Thyroid gland (tissue), 4 donors: ENCODE measurements around the gene GYG1. TPM values are rescaled to one million over a fixed set of nuclear protein-coding genes. Genes with fewer than 3 reads are reported as not detected.
A peak's percentile ranks its signal among the peaks of the same experiment; 100 is the strongest.

Experiments used
- DNase-seq, 2 donors: peaks; one replicate each; pipeline ENCODE4 v3.0.0-alpha.2; 2019
- H3K27ac ChIP-seq, 3 donors: fragments of 200-600 bp; sonication (generic); 1 replicate in 2 of 3; 2 replicates in 1 of 3; pipeline ENCODE4 v1.5.1; 2016 to 2019; ENCODE audit warnings: mild to moderate bottlenecking in 1 of 3, moderate library complexity in 1 of 3
- H3K27me3 ChIP-seq: fragments of 200-600 bp; sonication (generic); one replicate; pipeline ENCODE4 v1.5.1; 2019
- H3K36me3 ChIP-seq, 2 donors: fragments of 200-600 bp; sonication (generic); one replicate each; pipeline ENCODE4 v1.5.1; 2016 to 2019
- H3K4me1 ChIP-seq, 2 donors: fragments of 200-600 bp; sonication (generic); one replicate each; pipeline ENCODE4 v1.5.1; 2017 to 2019
- H3K4me3 ChIP-seq, 3 donors: fragments of 200-600 bp; sonication (generic); replicated peaks in 1 of 3; 1 replicate in 2 of 3; 2 replicates in 1 of 3; pipeline ENCODE4 v1.5.1; 2016; ENCODE audit warnings: mild to moderate bottlenecking in 1 of 3
- H3K9me3 ChIP-seq: fragments of 200-600 bp; sonication (generic); one replicate; pipeline ENCODE4 v1.5.1; 2017
- CTCF ChIP-seq, 6 experiments: fragments of 200-600 bp in 3 of 6; fragments of 450-650 bp in 3 of 6; sonication (generic) in 3 of 6; IDR thresholded peaks; one replicate each; pipeline ENCODE4 v1.5.1; 2016 to 2019; ENCODE audit warnings: antibody characterized with exemption in 6 of 6, mild to moderate bottlenecking in 2 of 6, inconsistent platforms in 1 of 6, moderate library complexity in 1 of 6
- POLR2A ChIP-seq, 2 donors: fragments of 450-650 bp; IDR thresholded peaks; one replicate each; pipeline ENCODE4 v1.6.1; 2017; ENCODE audit warnings: antibody characterized with exemption in 2 of 2, mild to moderate bottlenecking in 2 of 2, moderate library complexity in 1 of 2
- WGBS, 2 donors: methylation state at CpG; one replicate each; pipeline ENCODE4 v1.1.5; 2017; 5-methylcytosine and 5-hydroxymethylcytosine counted together
- intact Hi-C: fragments of 100-400 bp; cut with DNase I; formaldehyde crosslinking; loops from one replicate; pipeline ENCODE4 v1.15.1; 2023
- total RNA-seq, 4 donors: library from RNA; depleted of rRNA; stranded (reverse); fragments of >200 nt; gene quantifications; one replicate each; pipeline ENCODE4 v1.2.3, GENCODE V29; 2016

GYG1 gene
- total RNA-seq, 4 donors from 2014 or later: 26.4 to 86.3 (median 29.3) TPM

GRCh38 chr3:148968321-148968720, 23.0 kb upstream of the GYG1 start:
- no peaks in the 10 kb centered on the region for H3K4me1 ChIP-seq
- H3K36me3 ChIP-seq: no peaks in the 10 kb centered on the region
- DNase-seq: no peak
- WGBS, 2 donors: 86 to 89% methylated on average over 1 of the region's 1 CpG
- no peak overlapping the region for H3K4me3 ChIP-seq
- no peak for TF ChIP-seq CTCF (IDR thresholded peaks at IDR 0.05)
- H3K27ac ChIP-seq: no peak overlapping the region
- H3K27me3 ChIP-seq: no peaks in the 10 kb centered on the region
- intact Hi-C loops: no loop called here
- H3K9me3 ChIP-seq: no peaks in the 10 kb centered on the region

GRCh38 chr3:148970271-148970670, 21.1 kb upstream of the GYG1 start:
- no peak overlapping the region for H3K27ac ChIP-seq
- no peaks in the 10 kb centered on the region for H3K4me1 ChIP-seq
- no peaks in the 10 kb centered on the region for H3K9me3 ChIP-seq
- no peak overlapping the region for H3K4me3 ChIP-seq
- H3K36me3 ChIP-seq: no peaks in the 10 kb centered on the region
- DNase-seq: no peak
- intact Hi-C loops: no loop called here
- TF ChIP-seq POLR2A (IDR thresholded peaks at IDR 0.05) (no peak), CTCF (IDR thresholded peaks at IDR 0.05) (no peak)
- no peaks in the 10 kb centered on the region for H3K27me3 ChIP-seq
- 91 to 92% methylated on average over 7 of the region's 7 CpGs for WGBS, 2 donors

GRCh38 chr3:148971401-148972163, 19.8 kb upstream of the GYG1 start:
- Histone ChIP-seq H3K4me3 (no peak overlapping the region), H3K9me3 (no peaks in the 10 kb centered on the region), H3K27ac (no peak overlapping the region), H3K36me3 (no peaks in the 10 kb centered on the region), H3K27me3 (no peaks in the 10 kb centered on the region), H3K4me1 (no peaks in the 10 kb centered on the region)
- peak; percentile 23 to 55 for DNase-seq
- TF ChIP-seq CTCF (IDR thresholded peaks at IDR 0.05) (no peak), POLR2A (IDR thresholded peaks at IDR 0.05) (no peak)
- intact Hi-C loops: no loop called here
- 93% methylated on average over 1 of the region's 1 CpG for WGBS, 2 donors

- H3K36me3 ChIP-seq: no peaks in the 10 kb centered on the region
- intact Hi-C loops: no loop called here
- H3K4me1 ChIP-seq: no peaks in the 10 kb centered on the region
- no peaks in the 10 kb centered on the region for H3K27me3 ChIP-seq
- TF ChIP-seq CTCF (IDR thresholded peaks at IDR 0.05) (no peak), POLR2A (IDR thresholded peaks at IDR 0.05) (no peak)
- no peaks in the 10 kb centered on the region for H3K9me3 ChIP-seq
- no peak overlapping the region for H3K4me3 ChIP-seq
- no peak for DNase-seq
- WGBS, 2 donors: 90% methylated on average over 2 of the region's 2 CpGs
- no peak overlapping the region for H3K27ac ChIP-seq
These were observed 16.6 kb upstream of the GYG1 start for GRCh38 chr3:148974726-148975125.

GRCh38 chr3:148975248-148975647, 16.1 kb upstream of the GYG1 start:
- Histone ChIP-seq H3K9me3 (no peaks in the 10 kb centered on the region), H3K27me3 (no peaks in the 10 kb centered on the region), H3K27ac (no peak overlapping the region), H3K4me1 (no peaks in the 10 kb centered on the region), H3K36me3 (no peaks in the 10 kb centered on the region), H3K4me3 (no peak overlapping the region)
- intact Hi-C loops: no loop called here
- 79 to 84% methylated on average over 5 to 6 of the region's 6 CpGs for WGBS, 2 donors
- no peak for TF ChIP-seq CTCF (IDR thresholded peaks at IDR 0.05)
- no peak for DNase-seq
